ENCODE measurements around the gene OASL. TPM values are rescaled to one million over a fixed set of nuclear protein-coding genes. Genes with fewer than 3 reads are reported as not detected.

Gene OASL
- total and polyA plus RNA-seq, 2 donors from 2014 or later: 1.0 TPM

- no peak for FAIRE-seq
- Histone ChIP-seq H3K4me3 (ENCODE audit: low read length in 3 of 3) (no peak overlapping the region), H3K27me3 (ENCODE audit: control insufficient read depth, insufficient read depth, low read length) (no peaks in the 10 kb centered on the region), H3K4me1 (ENCODE audit: control insufficient read depth in 2 of 3, insufficient read depth in 2 of 3, low read depth in 1 of 3, low read length in 3 of 3) (peaks cover 0 to 6% (median 0%) of the 10 kb centered on the region in 3 donors), H3K36me3 (ENCODE audit: control insufficient read depth in 2 of 3, insufficient read depth in 3 of 3, low read length in 3 of 3) (no peaks in the 10 kb centered on the region), H3K9me3 (ENCODE audit: control insufficient read depth in 2 of 3, insufficient read depth in 1 of 3, low read length in 3 of 3) (no peaks in the 10 kb centered on the region), H3K9ac (ENCODE audit: low read length in 3 of 3) (no peak overlapping the region), H3K27ac (ENCODE audit: low read depth in 2 of 2, low read length in 2 of 2) (no peak overlapping the region)
- no peak for DNase-seq
- intact Hi-C loops (cut with DNase I): no loop called here
- no peak for TF ChIP-seq CTCF (IDR thresholded peaks at IDR 0.05; ENCODE audit: borderline replicate concordance, extremely low read depth, insufficient read depth)
Observed at GRCh38 chr12:121033625-121034349, 5.3 kb downstream of the OASL start.

- no peaks in the 10 kb centered on the region for H3K36me3 ChIP-seq (ENCODE audit: control insufficient read depth in 2 of 3, insufficient read depth in 3 of 3, low read length in 3 of 3)
- H3K4me3 ChIP-seq (ENCODE audit: low read length in 3 of 3): no peak overlapping the region
- H3K9me3 ChIP-seq (ENCODE audit: control insufficient read depth in 2 of 3, insufficient read depth in 1 of 3, low read length in 3 of 3): no peaks in the 10 kb centered on the region
- H3K9ac ChIP-seq (ENCODE audit: low read length in 3 of 3): no peak overlapping the region
- intact Hi-C loops (cut with DNase I): no loop called here
- no peak for TF ChIP-seq CTCF (IDR thresholded peaks at IDR 0.05; ENCODE audit: borderline replicate concordance, extremely low read depth, insufficient read depth)
- DNase-seq (no peak), FAIRE-seq (no peak)
- no peaks in the 10 kb centered on the region for H3K4me1 ChIP-seq (ENCODE audit: control insufficient read depth in 2 of 3, insufficient read depth in 2 of 3, low read depth in 1 of 3, low read length in 3 of 3)
- H3K27me3 ChIP-seq (ENCODE audit: control insufficient read depth, insufficient read depth, low read length): no peaks in the 10 kb centered on the region
- H3K27ac ChIP-seq (ENCODE audit: low read depth in 2 of 2, low read length in 2 of 2): no peak overlapping the region
Observed at GRCh38 chr12:121030576-121031212, 8.4 kb downstream of the OASL start.

- no peak overlapping the region for H3K9ac ChIP-seq (ENCODE audit: low read length in 3 of 3)
- H3K27me3 ChIP-seq (ENCODE audit: control insufficient read depth, insufficient read depth, low read length): no peaks in the 10 kb centered on the region
- intact Hi-C loops (cut with DNase I): no loop called here
- no peak for TF ChIP-seq CTCF (IDR thresholded peaks at IDR 0.05; ENCODE audit: borderline replicate concordance, extremely low read depth, insufficient read depth)
- DNase-seq (no peak), FAIRE-seq (no peak)
- H3K27ac ChIP-seq (ENCODE audit: low read depth in 2 of 2, low read length in 2 of 2): no peak overlapping the region
- no peaks in the 10 kb centered on the region for H3K9me3 ChIP-seq (ENCODE audit: control insufficient read depth in 2 of 3, insufficient read depth in 1 of 3, low read length in 3 of 3)
- no peak overlapping the region for H3K4me3 ChIP-seq (ENCODE audit: low read length in 3 of 3)
- H3K36me3 ChIP-seq (ENCODE audit: control insufficient read depth in 2 of 3, insufficient read depth in 3 of 3, low read length in 3 of 3): no peaks in the 10 kb centered on the region
- no peaks in the 10 kb centered on the region for H3K4me1 ChIP-seq (ENCODE audit: control insufficient read depth in 2 of 3, insufficient read depth in 2 of 3, low read depth in 1 of 3, low read length in 3 of 3)
Observed at GRCh38 chr12:121026274-121027045, 12.6 kb downstream of the OASL start.

Measured in kidney (tissue), 14 donors.